NOMO-1 treated with DMSO at 0.1 percent for 48 hours (cell line): Measurements from ENCODE around the gene DUSP11.
"Not testable (repeated sequence)": the region's sequence is repeated elsewhere in the genome, so short reads cannot be mapped to it uniquely, and the experiment has no call there.

ENCODE experiments used
- DNase-seq: peaks from one replicate; lab custom pipeline; 2025; ENCODE audit not compliant: unreplicated experiment; lab: John Stamatoyannopoulos, UW

DUSP11 gene

DNA sequence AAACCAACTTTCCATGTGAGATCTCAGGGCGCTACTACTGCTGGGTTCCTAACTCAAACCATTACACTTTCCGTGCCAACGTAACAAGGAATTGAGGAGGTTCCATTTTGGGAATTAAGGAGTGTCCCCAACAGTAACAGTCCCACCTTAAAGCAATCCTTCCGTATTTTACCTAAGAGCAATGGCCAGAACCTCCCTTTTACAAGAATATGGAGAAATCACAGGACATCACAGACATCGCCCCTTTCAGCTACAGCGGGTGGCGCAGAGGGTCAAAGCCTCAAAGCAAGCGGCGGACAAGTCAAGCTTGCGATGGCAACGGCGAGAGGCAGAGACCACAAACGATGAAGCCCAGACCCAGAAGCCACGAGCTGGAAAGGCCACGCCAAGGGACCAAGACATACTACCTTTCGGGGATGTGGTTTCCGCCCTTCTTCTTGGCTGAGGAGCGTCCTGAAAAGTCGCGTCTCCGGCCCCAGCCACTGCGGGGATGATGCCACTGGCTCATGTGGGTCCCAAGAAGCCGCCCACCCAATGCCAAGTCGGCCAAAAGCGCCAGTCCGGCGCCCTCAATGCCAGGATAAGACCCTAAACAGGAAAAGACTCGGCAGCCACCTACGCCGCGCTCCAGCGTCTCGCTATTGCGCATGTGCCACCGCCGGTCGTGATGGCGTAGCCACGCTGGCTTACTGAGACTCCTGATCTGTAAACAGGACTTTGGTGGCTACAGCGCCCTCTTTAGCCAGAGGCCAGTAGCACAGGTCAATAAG lies at the start of gene DUSP11:
TSS of gene DUSP11 (minus strand) at position 637 of the 770 bp plus-strand sequence. CDS start at position 508, 129 bp downstream.
- DNase-seq: peak; percentile 88

GRCh38 chr2:73828818-73829570 lies 49.1 kb upstream of the DUSP11 start, which contains the start of gene STAMBP:
Gene STAMBP, plus strand, starts transcription at chr2:73828961. Its CDS starts 1,896 bp downstream, at chr2:73830857.
- peak; percentile 97 for DNase-seq

- DNase-seq: no peak
These were observed 48.5 kb upstream of the DUSP11 start for GRCh38 chr2:73828389-73828817.

DNA sequence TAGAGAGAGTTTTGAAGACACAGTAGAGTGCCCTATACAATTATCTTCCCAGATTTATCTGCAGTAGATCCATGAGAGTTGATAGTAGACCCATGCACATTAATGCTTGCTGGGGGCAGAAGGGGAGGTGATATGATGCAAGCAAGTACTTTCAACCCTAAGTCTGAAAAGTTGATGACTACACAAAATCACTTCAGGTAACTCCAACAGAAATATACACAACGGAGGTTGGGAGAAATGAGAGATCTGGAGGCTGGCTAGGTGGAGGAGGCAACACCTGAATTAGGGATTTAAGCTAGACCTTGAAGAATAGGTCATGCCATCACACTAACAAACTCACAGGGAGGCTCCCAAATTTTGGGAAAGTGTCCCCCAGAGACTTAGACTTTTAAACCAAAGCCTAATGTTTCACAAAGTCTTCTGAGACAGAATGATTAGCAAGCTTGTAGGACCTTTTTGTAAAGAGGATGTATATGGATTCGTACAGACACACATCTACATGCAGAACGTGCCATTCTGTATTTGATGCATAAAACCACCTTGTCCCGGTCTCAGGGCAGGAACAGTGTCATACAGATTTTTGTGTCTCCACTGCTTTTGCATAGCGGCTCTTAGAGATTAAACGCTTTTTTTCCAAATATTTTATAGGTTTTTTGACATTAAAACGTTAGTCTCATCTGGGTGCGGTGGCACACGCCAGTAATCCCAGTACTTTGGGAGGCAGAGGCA lies 47.9 kb upstream of the DUSP11 start:
- no peak for DNase-seq

- peak; percentile 68 for DNase-seq
These were observed 47.1 kb upstream of the DUSP11 start for GRCh38 chr2:73827018-73827417.

DNA sequence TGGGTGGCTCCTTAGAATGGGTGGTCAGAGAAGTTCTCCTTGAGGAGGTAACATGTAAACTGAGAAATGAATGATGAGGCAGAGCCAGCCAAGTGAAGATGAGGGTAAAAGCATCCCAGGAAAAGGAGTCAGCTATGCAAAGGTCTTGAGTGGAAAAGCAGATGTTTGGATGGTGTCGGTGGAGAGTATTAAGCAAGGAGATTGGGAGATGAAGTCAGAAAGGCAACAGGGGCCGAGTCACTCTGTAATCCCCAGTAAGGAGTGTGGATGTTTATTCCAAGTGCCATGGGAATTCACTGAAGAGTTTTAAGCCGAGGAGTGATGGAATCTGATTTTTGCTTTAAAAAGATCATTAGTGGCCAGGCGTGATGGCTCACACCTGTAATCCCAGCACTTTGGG lies 45.5 kb upstream of the DUSP11 start:
- DNase-seq: no peak

- DNase-seq: peak; percentile 74
These were observed 44.1 kb upstream of the DUSP11 start for GRCh38 chr2:73823916-73824523.

DNA sequence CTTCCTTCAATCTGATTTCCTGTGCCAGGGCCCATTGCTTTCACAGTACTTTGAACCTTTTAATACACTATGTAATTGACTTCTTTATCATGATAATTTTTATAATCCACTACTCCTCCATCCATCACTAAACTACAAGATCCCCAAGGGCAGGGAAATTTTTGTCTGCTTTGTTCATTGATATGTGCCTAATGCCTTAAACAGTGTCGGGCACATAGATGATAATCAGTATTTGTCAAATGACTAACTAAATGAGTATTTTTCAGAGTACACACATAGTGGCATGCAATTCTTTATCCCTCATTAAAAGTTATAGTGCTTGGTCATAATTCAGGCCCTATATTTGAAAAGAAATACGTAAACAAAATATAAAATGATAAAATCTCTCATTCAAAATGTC lies 43.5 kb upstream of the DUSP11 start:
- DNase-seq: no peak

GRCh38 chr2:73822991-73823390 lies 43.1 kb upstream of the DUSP11 start:
- no peak for DNase-seq

GRCh38 chr2:73822276-73822675 lies 42.4 kb upstream of the DUSP11 start:
- DNase-seq: no peak

DNA sequence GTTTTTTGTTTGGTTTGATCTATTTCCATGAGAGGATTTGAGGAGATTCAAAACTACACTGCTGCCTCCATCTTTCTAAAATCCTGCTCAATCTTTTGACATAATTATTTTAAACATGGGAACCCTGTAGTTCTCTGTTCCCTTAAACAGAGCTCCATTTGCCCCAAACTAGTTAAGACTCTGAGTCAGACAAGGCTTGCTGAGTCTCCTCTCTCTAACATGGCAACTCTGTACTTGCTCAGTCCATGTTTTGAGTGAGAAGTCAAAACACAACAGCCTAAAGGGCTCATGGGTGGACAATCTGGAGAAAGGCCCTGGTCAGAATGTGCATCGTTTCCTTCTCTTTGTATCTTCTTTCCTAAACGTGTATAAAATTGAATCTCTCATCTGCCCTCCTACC lies 41.8 kb upstream of the DUSP11 start:
- no peak for DNase-seq

DNA sequence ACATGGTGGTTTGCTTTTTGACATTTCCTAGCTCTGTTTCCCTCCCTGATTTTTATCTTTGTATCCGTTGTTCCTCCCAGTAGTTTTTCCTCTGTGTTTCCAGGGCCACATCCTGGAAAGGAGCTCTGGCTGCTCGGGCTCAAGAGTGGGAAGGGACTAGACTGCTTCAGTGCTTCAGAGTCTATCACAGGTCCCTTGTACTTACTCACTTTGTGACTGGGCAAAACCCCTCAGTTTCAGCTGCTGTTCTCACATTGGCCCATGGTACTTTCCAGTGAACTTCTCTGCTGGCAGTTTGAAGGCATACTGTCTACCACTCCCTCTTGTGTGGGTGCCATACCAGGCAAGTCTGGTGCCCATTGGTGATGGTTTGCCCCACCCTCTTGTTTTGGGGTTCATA lies 41.3 kb upstream of the DUSP11 start:
- DNase-seq: no peak

DNA sequence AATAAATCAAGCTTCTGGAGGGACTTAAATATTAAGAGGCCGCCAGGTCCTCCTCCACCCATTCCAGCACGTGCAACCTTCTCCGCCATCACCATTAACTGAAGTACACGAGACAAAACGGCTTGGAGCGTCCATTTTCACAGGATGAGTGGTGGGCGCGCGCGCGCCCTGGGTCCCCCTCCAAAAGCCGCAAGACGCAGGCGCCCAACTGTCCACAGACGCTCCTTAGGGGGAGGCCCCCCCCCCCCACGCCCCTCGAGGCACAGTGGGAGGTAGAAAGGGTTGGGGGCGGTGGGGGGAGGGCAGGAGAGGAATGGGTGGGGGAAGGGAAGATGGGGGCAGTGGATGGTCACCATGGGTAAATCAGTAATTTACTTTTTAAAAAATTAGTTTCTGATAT lies 38.4 kb upstream of the DUSP11 start:
- no peak for DNase-seq

- DNase-seq: no peak
These were observed 32.7 kb upstream of the DUSP11 start for GRCh38 chr2:73812635-73813034.

- DNase-seq: no peak
These were observed 32.0 kb upstream of the DUSP11 start for GRCh38 chr2:73811878-73812277.

DNA sequence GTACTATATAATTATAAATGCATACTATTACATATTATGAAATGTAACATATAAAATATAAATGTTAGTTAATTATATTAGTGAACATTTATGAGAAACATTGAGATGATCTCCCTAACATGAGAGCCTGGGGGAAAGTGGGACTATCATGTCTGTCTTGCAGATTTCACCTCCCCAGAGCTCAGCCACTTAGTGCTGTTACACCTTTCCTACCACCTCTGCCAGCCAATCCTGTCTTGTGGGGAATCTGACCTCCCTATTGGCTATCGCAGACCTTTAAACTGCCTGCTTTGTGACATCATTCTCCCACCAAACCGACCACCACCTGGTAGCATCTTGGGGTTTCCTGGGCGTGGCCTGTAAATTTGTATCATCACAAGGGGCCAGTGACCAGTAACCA lies 4.0 kb upstream of the DUSP11 start, which contains the start of gene C2orf78:
TSS of gene C2orf78 (plus strand) at position 301 of the 400 bp plus-strand sequence. CDS start 127 bp downstream, outside the sequence.
- DNase-seq: not testable (repeated sequence)

- DNase-seq: not testable (repeated sequence)
These were observed 3.5 kb upstream of the DUSP11 start for GRCh38 chr2:73783402-73783801.

DNA sequence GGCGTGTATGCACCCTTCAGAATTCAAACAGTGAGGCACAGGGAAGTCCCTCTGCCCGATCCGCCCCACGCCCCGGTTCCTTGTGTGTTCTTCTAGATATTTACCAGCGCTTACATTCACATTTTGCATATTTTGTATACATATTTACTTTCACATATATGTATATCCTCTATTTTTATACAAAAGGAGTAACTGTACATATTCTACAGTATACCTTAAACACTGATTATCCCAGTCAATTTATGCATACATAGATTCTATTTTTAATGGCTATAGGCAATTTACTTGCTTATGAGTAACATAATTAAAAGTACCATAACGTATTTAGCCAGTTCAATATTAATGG lies 307 bp upstream of the DUSP11 start:
- no peak for DNase-seq

- not testable (repeated sequence) for DNase-seq
These were observed 936 bp downstream of the DUSP11 start for GRCh38 chr2:73778867-73779466.

DNA sequence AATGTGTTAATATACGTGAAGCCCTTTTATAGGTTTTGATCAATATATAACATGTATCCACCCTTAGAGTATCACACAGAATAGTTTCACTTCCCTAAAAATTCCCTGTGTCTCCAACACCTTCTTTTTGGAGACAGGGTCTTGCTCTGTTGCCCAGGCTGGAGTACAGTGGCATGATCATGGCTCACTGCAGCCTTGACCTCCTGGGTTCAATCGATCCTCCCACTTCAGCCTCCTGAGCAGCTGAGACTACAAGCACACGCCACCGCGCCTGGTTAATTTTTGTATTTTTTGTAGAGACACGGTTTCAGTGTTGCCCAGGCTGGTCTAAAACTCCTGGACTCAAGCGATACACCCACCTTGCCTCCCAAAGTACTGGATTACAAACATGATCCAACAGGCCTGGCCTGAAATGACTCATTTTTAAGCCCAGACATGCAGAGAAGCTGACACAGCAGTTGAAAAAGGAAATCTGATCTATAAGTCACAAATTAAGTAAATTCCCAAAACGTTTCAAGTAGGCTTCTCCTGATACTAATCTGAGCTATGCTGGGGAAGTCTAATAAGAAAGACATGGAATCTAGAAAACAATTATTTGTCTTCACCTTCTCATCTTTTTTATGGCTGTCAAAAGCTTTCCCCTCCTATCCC lies 2.9 kb downstream of the DUSP11 start:
- no peak for DNase-seq
